ENCODE measurements around the gene MAPK14. TPM values are rescaled to one million over a fixed set of nuclear protein-coding genes. Genes with fewer than 3 reads are reported as not detected.

MAPK14 gene
- polyA plus RNA-seq, 1 donor = 30.2 TPM

DNA sequence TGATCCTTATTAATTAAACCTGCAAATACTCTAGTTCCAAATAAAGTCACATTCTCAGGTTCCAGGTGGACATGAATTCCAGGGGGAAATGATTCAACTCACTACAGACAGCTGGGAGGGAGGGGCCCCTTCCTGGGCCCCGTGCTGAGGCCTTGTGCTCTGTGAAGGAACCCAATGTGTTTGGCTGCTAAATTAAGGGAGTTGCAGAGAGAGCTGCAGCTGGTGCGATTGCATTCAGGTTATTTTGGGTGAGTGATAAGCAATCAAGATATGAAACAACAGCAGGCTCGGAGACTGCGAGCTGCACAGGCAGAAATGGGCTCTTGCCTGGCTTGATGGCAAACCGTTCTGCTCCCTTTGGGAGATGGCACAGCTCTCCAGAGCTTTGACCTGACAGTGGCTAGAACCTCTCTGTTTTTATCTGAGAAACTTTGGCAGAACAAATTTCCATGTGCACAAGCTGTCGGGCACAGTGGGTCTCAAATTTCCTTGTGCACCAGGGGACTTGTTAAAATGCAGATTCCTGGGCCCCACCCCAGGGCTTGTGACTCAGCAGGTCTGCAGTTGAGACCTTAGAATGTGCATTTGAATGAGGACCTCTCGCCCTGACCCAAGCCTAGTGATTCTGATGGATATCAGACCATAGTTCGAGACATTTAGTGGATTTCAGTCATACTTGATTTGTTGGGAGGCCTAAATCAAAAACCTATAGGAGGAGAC lies 112.5 kb downstream of the MAPK14 start:
- no peak for DNase-seq

DNA sequence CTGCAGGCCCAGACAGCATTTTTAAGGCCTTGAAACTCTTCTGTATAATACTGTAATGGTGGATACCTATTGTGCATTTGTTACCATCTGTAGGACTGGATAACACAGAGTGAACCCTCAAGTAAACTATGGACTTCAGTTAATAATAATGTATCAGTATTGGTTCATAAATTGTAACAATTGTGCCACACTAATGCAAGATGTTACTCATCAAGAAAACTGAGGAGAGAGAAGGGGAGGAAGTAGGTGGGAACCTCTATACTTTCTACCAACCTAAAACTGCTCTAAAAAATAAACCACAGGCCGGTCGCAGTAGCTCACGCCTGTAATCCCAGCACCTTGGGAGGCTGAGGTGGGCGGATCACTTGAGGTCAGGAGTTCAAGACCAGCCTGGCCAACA lies 113.5 kb downstream of the MAPK14 start:
- no peak for DNase-seq

DNA sequence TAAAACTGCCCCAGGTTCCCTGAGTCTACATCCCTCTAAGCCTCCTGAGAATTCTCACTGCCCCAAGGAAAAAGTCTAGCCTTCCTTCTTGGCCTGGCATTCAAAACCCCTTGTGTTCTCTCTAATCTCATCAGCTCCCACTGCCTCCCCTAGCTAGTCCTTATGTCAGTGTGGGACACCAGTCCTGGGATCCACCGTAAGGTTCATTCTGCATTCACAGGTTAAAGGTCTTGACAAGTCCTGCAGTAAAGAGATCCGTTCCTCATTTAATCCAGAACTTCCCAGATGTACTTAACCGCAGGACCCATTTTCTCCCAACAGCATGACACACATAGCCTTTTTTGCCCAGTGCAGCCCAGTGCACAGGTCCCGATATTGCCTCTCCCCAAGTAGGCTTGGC lies 114.4 kb downstream of the MAPK14 start:
- no peak for DNase-seq

DNA sequence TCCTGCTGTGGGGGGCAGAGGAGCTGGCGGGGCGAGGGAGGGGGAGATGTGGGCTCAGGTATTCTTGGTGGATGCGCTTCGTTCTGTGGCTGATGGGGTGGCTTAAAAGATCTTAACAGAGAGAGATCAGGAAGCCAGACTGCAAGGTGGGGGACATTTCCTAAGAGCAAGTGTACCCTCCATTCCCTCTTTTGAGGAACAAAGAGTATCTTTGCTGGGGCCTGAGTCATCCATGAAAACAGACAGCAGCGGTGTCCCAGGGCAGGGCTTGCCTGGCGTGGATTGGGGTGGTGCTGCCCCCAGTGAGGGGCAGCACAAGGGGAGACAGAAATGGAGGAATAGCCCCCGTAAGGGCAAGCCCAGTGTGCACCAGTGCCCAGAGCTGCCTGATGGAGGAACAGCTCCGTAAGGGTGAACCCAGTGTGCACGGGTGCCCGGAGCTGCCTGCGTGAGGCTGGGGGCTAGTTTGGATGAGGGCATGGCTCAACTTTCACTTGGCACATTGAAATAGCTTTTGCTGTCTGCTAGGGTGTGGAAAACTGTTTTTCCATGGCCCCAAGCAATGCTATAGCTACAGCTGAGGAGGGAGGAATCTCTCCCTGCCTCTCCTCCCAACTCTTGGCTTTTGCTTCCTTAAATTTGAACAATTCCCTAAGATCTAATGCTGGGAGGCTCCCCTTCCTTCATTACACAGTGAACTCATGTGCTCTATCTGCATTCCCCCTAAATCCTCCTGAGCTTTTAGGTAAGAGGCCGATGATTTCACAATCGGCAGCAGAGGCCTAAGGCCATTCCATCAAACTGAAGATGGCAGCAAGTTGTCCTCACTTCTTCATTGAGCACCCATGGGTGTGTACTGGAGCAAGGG lies 115.6 kb downstream of the MAPK14 start:
- no peak for DNase-seq

DNA sequence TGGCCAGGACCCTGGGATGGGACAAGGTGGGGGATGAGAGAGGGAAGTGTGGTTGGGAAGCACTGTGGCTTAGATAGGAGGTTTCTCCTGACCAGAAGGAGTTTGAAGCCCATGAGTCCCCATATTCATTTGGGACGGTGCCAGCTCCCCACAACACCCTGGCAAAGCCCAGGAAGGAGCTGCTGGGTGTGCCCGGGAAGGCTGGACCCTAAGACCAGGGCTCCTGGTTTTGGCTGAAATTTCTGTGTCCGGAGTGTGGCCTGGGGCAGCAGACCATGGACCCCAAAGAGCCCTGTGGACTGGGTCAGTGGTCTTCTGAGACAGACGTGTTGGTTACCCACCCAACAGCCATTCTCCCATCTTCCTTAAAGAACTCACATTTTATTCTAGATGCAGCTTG lies 117.9 kb downstream of the MAPK14 start:
- no peak for DNase-seq

DNA sequence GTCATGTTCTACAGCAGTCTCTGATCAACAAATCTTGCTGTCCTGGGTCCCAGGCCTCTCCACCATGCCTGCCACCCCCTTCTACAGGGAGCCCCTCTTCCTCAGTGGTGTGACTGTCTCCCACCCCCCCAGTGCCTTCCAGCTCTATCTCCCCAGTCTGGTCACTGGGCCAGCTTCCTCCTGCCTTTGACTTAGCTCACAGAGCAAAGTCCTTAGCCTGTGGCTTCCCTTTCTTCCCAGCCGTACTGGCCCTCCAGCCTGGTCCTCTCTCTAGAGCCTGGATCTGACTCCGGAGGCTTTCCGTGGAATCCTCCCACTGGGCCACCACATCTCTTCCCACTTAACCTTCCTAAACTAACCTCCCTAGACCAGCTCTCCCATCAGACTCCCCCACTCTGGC lies 119.7 kb downstream of the MAPK14 start:
- DNase-seq = no peak

DNA sequence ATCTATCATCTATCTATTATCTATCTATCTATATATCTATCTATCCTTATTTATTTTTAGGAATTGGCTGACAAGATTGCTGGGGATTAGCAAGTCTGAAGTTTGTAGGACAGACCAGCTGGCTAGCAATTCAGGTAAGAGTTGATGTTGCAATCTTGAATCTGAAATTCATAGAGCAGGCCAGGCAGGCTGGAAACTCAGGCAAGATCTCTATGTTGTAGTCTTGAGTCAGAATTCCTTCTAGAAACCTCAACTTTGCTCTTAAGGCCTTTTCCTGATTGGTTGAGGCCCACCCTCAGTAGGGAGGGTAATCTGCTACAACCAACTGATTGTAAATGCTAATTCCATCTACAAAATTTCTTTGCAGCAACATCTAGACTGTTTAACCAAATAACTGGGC lies 121.9 kb downstream of the MAPK14 start:
- no peak for DNase-seq

DNA sequence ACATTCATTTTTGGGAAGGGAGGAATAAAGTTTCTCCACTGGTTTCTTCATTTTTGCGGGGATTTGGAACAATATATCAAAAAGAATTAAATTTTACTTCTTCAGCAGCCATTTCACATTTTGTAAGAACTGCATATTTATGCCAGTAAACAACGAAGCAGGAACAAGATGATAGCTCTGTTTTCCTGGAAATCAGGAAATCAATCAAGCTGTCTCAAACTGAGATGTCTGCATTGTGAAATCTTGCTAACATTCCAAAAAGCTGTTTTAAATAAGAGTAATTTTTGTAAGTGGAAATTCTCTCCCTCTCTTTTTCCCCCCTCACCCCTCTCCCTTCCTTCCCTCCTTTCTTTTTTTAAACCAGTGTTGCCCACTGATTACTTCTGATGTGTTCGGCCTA lies 122.7 kb downstream of the MAPK14 start:
- DNase-seq = no peak

DNA sequence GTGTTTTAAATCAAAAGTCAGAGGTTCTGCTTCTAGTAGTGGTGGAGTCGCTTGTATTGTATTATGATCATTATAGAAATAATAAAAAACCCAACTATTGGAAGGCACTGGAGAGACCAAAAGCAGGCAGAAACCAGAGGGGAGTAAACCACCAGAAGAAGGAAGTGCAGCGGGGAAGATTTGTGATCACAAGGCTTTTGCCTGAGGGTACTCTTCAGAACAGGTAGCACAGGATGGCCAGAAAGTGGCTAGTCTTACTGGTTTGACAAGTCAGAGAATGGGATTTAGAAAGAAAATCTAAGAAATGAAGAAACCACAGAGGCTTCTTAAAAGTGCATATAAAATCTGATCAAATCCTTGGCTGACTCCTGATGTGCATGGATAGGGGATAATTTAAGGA lies 126.7 kb downstream of the MAPK14 start:
- DNase-seq = no peak

DNA sequence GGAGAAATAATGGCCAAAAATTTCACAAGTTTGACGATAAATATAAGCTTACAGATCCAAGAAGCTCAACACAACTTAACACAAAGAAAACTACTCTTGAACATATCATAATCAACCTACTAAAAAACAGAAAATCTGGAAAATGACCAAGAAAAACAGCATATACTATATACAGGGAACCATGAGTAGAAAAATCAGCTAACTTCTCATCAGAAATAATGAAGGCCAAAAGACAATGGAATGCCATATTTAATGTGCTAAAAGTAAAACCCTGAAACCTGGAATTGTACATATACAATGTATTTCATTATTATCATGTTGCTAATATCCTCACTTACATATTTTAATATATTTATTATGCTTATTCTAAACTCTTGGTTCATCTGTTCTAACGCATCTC lies 128.1 kb downstream of the MAPK14 start:
- DNase-seq = no peak

DNA sequence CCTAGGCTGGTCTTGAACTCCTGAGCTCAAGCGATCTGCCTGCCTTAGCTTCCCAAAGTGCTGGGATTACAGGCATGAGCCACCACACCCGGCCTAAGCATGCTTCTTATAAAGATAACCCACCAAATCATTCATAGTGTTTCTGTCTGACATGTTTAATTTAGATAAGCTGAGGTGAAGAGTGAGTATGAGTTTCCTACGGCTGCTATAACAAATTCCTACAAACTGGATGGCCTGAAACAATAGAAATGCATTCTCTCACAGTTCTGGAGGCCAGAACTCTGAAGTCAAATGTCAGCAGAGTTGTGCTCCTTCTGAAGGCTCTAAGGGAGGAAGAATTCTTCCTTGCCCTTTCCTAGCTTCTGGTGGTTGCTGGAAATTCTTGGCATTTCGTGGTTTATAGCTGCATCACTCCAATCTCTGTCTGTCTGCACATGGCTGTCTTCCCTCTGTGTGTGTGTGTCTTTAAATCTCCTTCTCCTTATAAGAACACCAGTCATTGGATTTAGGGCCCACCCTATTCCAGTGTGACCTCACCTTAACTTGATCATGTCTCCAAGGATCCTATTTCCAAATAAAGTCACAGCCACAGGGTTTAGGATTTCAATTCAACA lies 132.6 kb downstream of the MAPK14 start:
- no peak for DNase-seq

Other genes starting within 250 kb of the MAPK14 start
- not detected for gene CLPSL1, start 246.8 kb upstream of the MAPK14 start, polyA plus RNA-seq (ENCODE audit: insufficient read length)
- not detected for gene CLPS, start 230.5 kb upstream of the MAPK14 start, polyA plus RNA-seq (ENCODE audit: insufficient read length)
- not detected for gene LHFPL5, start 222.5 kb upstream of the MAPK14 start, polyA plus RNA-seq (ENCODE audit: insufficient read length)
- gene SRPK1, start 106.7 kb upstream of the MAPK14 start, polyA plus RNA-seq (ENCODE audit: insufficient read length) = 16.0 TPM
- gene SLC26A8, start 3.2 kb upstream of the MAPK14 start, polyA plus RNA-seq (ENCODE audit: insufficient read length) = 0.17 TPM
- 6.8 TPM for gene MAPK13, start 102.7 kb downstream of the MAPK14 start, polyA plus RNA-seq (ENCODE audit: insufficient read length)
- 26.9 TPM for gene BRPF3, start 168.9 kb downstream of the MAPK14 start, polyA plus RNA-seq (ENCODE audit: insufficient read length)
- gene PNPLA1, start 242.3 kb downstream of the MAPK14 start, polyA plus RNA-seq (ENCODE audit: insufficient read length) = 0.27 TPM